ENCODE results near the gene TESPA1.

DNA sequence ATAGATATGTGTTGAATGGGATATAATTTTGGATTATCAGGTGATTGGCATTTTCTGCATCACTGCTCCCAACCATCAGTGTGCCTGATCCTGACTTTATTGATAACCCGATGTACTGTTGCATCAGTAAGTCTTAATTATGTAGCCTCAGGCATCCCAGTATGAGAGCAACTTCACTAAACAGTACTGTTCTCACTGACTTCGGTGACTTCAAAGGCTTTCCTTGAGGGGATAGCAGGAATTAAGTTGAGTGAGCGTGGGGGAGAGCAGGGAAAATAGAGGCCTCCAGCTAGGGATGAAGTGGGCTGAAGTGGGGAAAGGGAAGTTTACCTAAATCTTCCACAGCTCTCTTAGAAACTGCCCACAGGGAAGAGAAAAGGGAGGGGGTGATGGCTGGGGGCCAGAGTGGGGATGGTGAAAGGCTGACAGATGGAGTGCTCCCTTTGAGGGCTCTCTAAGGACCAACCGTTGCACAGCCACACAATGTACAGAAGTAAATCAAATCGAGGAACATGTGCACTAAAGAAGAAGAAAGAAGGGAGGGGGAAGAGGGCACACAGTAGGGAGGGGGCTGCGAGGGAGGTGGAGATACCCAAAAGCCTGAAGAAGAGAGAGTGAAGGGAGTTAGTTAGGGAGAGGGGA lies 24.5 kb upstream of the TESPA1 start:
- TF ChIP-seq, protein P1, sequence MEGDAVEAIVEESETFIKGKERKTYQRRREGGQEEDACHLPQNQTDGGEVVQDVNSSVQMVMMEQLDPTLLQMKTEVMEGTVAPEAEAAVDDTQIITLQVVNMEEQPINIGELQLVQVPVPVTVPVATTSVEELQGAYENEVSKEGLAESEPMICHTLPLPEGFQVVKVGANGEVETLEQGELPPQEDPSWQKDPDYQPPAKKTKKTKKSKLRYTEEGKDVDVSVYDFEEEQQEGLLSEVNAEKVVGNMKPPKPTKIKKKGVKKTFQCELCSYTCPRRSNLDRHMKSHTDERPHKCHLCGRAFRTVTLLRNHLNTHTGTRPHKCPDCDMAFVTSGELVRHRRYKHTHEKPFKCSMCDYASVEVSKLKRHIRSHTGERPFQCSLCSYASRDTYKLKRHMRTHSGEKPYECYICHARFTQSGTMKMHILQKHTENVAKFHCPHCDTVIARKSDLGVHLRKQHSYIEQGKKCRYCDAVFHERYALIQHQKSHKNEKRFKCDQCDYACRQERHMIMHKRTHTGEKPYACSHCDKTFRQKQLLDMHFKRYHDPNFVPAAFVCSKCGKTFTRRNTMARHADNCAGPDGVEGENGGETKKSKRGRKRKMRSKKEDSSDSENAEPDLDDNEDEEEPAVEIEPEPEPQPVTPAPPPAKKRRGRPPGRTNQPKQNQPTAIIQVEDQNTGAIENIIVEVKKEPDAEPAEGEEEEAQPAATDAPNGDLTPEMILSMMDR (IDR thresholded peaks at IDR 0.05; ENCODE audit: poor library complexity, severe bottlenecking): no peak
- no peak for TF ChIP-seq TAF1 (IDR thresholded peaks at IDR 0.05; ENCODE audit: low read depth)
- TF ChIP-seq EZH2 (IDR thresholded peaks at IDR 0.05; ENCODE audit: borderline replicate concordance, insufficient read depth, low read length, poor library complexity, severe bottlenecking): no peak
- TF ChIP-seq REST (IDR thresholded peaks at IDR 0.05; ENCODE audit: borderline replicate concordance): no peak
- TF ChIP-seq POLR2AphosphoS5 (IDR thresholded peaks at IDR 0.05): no peak

All from neural cell (in vitro differentiated cells).